ENCODE measurements around the gene FAM184B.

DNA sequence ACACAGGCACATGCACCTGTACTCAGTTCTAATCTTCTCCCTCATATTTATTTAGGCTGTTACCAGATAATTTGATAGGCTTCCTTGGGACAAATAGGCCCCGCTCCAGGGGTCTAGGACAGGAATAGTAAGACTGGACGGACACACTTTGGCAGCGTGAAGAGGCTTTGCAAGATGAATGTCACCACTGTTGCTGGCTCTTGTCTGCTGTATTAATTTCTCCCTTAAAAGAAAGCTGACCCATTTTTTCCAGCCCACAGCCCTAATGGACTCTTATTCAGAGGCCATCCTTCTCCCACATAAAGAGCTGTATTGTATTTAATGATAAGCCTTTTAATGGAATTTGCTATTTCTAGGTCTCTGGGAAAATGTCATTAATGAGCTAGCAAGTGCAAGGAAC is 18.0 kb downstream of the FAM184B start:
- TF ChIP-seq EZH2phosphoT487 (IDR thresholded peaks at IDR 0.05; ENCODE audit: insufficient read depth, low read depth) (no peak), EZH2 (IDR thresholded peaks at IDR 0.05; ENCODE audit: insufficient read depth, poor library complexity, severe bottlenecking) (no peak)

All from GM23248 (cell line).